Measurements from ENCODE around the gene PTPDC1. TPM values are rescaled to one million over a fixed set of nuclear protein-coding genes. Genes with fewer than 3 reads are reported as not detected.

Gene PTPDC1
- total and polyA plus RNA-seq, 2 of the 4 experiments (the other 2 are of a cell fraction): 3.9 to 6.1 TPM

DNA sequence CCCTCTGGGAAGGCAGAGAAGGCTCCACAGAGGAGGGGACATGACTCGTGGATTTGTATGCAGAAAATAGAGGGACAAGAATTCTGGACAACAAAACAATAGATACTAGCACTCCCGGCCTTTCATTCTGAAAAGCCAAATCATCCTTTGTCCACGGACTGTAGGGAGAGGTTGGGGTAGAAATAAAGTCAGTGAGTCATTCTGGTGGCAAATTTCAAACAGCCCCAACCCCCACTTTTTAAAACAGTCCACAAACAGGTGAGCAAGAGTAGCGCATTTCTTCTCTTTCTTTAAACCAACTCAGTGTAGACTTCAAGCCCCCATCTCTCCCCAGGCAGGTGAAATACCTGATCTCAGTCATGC lies 56.1 kb downstream of the PTPDC1 start:
- Histone ChIP-seq H2AK9ac (replicated peaks; ENCODE audit: low read depth, low read length, poor library complexity) (peak overlapping the region; percentile 73), H2AK5ac (ENCODE audit: low read depth, low read length) (peak overlapping the region; percentile 86), H3K4me2 (ENCODE audit: low read depth, low read length) (peak overlapping the region; percentile 84), H3K27me3 (ENCODE audit: control insufficient read depth, insufficient read depth, low read length) (no peaks in the 10 kb centered on the region), H4K8ac (ENCODE audit: low read depth in 2 of 2, low read length in 2 of 2) (peak overlapping the region; percentile 79 to 90; a peak in 3 of 4 replicates), H3K4ac (ENCODE audit: low read depth, low read length) (peak overlapping the region; percentile 79), H4K20me1 (ENCODE audit: insufficient read depth, low read length) (no peaks in the 10 kb centered on the region), H4K91ac (ENCODE audit: insufficient read depth, low read depth, low read length) (peak overlapping the region; percentile 90), H3K4me3 (ENCODE audit: insufficient read depth, low read depth, low read length) (no peak overlapping the region), H3K9me3 (ENCODE audit: control insufficient read depth, insufficient read depth, low read length) (no peaks in the 10 kb centered on the region), H3K4me1 (ENCODE audit: control insufficient read depth, insufficient read depth, low read length) (peaks cover 24% of the 10 kb centered on the region), H3K27ac (ENCODE audit: insufficient read depth, low read length) (peak overlapping the region; percentile 93), H3K9ac (ENCODE audit: low read depth, low read length) (peak overlapping the region; percentile 53), H2AFZ (replicated peaks; ENCODE audit: low read length, poor library complexity) (peak overlapping the region; percentile 79), H3K18ac (ENCODE audit: low read depth, low read length) (peak overlapping the region; percentile 62), H2BK5ac (ENCODE audit: low read depth, low read length, poor library complexity, severe bottlenecking) (peak overlapping the region; percentile 65), H2BK15ac (ENCODE audit: low read depth, low read length) (peak overlapping the region; percentile 81; the same call in 2 of the 3 replicates), H3K36me3 (ENCODE audit: control insufficient read depth, insufficient read depth, low read length) (no peaks in the 10 kb centered on the region), H2BK20ac (ENCODE audit: low read depth, low read length) (peak overlapping the region; percentile 82), H2BK120ac (ENCODE audit: low read depth, low read length) (peak overlapping the region; percentile 92), H3K79me1 (ENCODE audit: low read depth in 1 of 2, low read length in 2 of 2) (0 out of 4 replicates have a peak, but pooled peaks cover 2 to 4% of the 10 kb centered on the region in 2 experiments), H3K56ac (ENCODE audit: extremely low read depth, insufficient read depth, low read length) (peak overlapping the region; percentile 81), H3K23ac (ENCODE audit: low read depth, low read length) (peak overlapping the region; percentile 60), H3K14ac (replicated peaks; ENCODE audit: low read depth, low read length) (peak overlapping the region; percentile 78), H3K9me1 (ENCODE audit: insufficient read depth, low read length) (peaks cover 17% of the 10 kb centered on the region), H4K5ac (ENCODE audit: low read depth, low read length) (peak overlapping the region; percentile 48)
- BruUV-seq (replicated peaks): no TSS peak
- DNase-seq (no peak), ATAC-seq (ENCODE audit: low read depth) (no peak)
- ChIA-PET POLR2A (ENCODE audit: unreplicated experiment) (no interaction called here), CTCF (no interaction called here)
- WGBS, 2 experiments (ENCODE audit: extremely low coverage in 2 of 2, insufficient read length in 1 of 2): no CpG with 5 or more reads among the region's 4 CpGs
- intact Hi-C loops (cut with micrococcal nuclease) (loop anchor here (1.0 kb wide), 1 partner anchor 26 kb away; no protein-coding TSS in a partner anchor), in situ Hi-C loops (cut with MboI; ENCODE audit: low sequenced_read_pairs) (no loop called here), dilution Hi-C loops (cut with HindIII; ENCODE audit: low sequenced_read_pairs, unreplicated experiment) (no loop called here)
- TF ChIP-seq MXI1 (IDR thresholded peaks at IDR 0.05; ENCODE audit: borderline replicate concordance, low read depth, low read length): no peak
- no peak for TF ChIP-seq NFE2L2 (IDR thresholded peaks at IDR 0.05; ENCODE audit: low read depth, low read length)
- no peak for TF ChIP-seq POLR2A (IDR thresholded peaks at IDR 0.05; ENCODE audit: low read depth, low read length)
- TF ChIP-seq RCOR1 (IDR thresholded peaks at IDR 0.05; ENCODE audit: insufficient replicate concordance, low read length): no peak
- TF ChIP-seq RAD21 (IDR thresholded peaks at IDR 0.05; ENCODE audit: low read length): no peak
- no peak for TF ChIP-seq FOS (IDR thresholded peaks at IDR 0.05; ENCODE audit: low read depth, low read length)
- TF ChIP-seq, protein P1, sequence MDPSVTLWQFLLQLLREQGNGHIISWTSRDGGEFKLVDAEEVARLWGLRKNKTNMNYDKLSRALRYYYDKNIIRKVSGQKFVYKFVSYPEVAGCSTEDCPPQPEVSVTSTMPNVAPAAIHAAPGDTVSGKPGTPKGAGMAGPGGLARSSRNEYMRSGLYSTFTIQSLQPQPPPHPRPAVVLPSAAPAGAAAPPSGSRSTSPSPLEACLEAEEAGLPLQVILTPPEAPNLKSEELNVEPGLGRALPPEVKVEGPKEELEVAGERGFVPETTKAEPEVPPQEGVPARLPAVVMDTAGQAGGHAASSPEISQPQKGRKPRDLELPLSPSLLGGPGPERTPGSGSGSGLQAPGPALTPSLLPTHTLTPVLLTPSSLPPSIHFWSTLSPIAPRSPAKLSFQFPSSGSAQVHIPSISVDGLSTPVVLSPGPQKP (IDR thresholded peaks at IDR 0.05; ENCODE audit: borderline replicate concordance, low read depth, low read length): no peak
- no peak for TF ChIP-seq CEBPB (IDR thresholded peaks at IDR 0.05; ENCODE audit: low read depth, low read length)
- TF ChIP-seq, protein P2, sequence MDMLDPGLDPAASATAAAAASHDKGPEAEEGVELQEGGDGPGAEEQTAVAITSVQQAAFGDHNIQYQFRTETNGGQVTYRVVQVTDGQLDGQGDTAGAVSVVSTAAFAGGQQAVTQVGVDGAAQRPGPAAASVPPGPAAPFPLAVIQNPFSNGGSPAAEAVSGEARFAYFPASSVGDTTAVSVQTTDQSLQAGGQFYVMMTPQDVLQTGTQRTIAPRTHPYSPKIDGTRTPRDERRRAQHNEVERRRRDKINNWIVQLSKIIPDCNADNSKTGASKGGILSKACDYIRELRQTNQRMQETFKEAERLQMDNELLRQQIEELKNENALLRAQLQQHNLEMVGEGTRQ (IDR thresholded peaks at IDR 0.05; ENCODE audit: low read depth, low read length): no peak
- TF ChIP-seq CTCF (conservative IDR thresholded peaks at IDR 0.05; ENCODE audit: low read depth, low read length): no peak
